RWPE1 (cell line): ENCODE measurements around the gene CCNF.

ENCODE experiments used
- CTCF ChIA-PET: fragments of 350-600 bp; sonication (Branson Sonifier 250); formaldehyde crosslinking; extraction: SDS; loops from one replicate; lab custom pipeline; 2021; lab: Yijun Ruan, JAX
- POLR2A ChIA-PET: fragments of 400-600 bp; formaldehyde crosslinking; extraction: SDS; loops from one replicate; lab custom pipeline; 2020; ENCODE audit warnings: antibody characterized with exemption; ENCODE audit not compliant: low non-redundant PET; lab: Yijun Ruan, JAX
- DNase-seq: peaks from one replicate; pipeline ENCODE4 v3.0.0; 2012; ENCODE audit warnings: low spot score
- H3K27ac ChIP-seq: fragments of 450-650 bp; 2 replicates; pipeline ENCODE4 v1.5.1; 2017
- CTCF ChIP-seq: fragments of 450-650 bp; conservative IDR thresholded peaks from 2 replicates; pipeline ENCODE4 v1.5.1; 2017; ENCODE audit warnings: low read depth, mild to moderate bottlenecking

CCNF gene

DNA sequence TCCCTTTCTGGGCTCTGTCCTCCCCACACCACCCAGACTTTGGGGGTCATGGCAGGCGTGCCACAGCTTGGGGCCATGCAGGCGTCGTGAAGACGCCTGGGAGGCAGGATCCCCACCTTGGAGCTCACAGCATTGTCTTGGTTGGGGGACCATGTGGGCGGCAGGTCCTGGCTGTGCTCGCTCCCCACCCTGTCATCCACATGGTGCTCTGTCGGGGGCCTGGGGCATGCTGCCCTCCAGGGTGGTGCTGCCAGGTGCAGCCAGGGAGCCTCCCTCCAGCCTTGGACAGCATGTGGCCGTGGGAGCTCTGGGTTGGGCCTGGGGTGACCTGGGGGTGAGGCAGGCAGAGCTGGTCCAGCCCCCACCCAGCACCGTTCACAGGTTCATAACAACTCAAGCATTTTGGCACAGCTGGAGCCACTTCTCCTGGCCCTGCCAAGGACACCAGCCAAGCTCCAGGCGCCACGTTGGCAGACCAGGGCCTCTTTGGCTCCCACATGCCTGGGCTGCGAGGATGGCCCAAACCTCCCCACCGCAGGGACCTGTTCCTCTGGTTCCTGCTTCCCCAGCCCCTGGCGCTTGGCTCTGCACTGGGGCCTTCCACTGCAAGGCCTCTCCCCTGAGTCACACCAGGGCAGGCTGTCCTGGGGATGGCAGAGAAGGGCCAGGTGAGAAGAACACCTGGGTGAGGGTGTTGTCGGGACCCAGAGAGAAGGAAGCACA, 69.4 kb downstream of the CCNF start:
- ChIA-PET CTCF (interaction anchor here (1.0 kb wide), 1 partner anchor 304 kb away, joined by 3 read pairs; no protein-coding TSS in a partner anchor), POLR2A (interaction anchor here (0.8 kb wide), 1 partner anchor 69 kb away, joined by 4 read pairs; the partner anchor contains the start of gene CCNF)
- DNase-seq, result no peak
- TF ChIP-seq CTCF, result no peak
- H3K27ac ChIP-seq, result peak overlapping the region; percentile 63; the same call in 1 of the 2 replicates

GRCh38 chr16:2499454-2499853, 70.2 kb downstream of the CCNF start:
- ChIA-PET POLR2A (no interaction called here), CTCF (interaction anchor here (1.0 to 2.5 kb wide), 2 partner anchors 70 to 305 kb away, joined by 3 to 14 read pairs; partner anchors contain the start of gene CCNF)
- TF ChIP-seq CTCF, result no peak
- DNase-seq, result no peak
- 0 out of 2 replicates have a peak overlapping the region, but pooled peaks have one; percentile 63 for H3K27ac ChIP-seq

- CTCF ChIA-PET, result interaction anchor here (0.6 to 2.5 kb wide), 6 partner anchors 16 to 190 kb away, joined by 3 to 14 read pairs (median 7); partner anchors contain the start of genes CCNF and TBC1D24
- no peak for TF ChIP-seq CTCF
- no peak for DNase-seq
- POLR2A ChIA-PET, result no interaction called here
- no peak overlapping the region for H3K27ac ChIP-seq
Observed at GRCh38 chr16:2499890-2500429, 70.7 kb downstream of the CCNF start.

- ChIA-PET POLR2A (no interaction called here), CTCF (interaction anchor here (0.6 to 2.5 kb wide), 17 partner anchors 12 to 306 kb away, joined by 3 to 14 read pairs (median 5); partner anchors contain the start of genes ATP6V0C, CCNF, NTN3 and TBC1D24)
- DNase-seq, result no peak
- TF ChIP-seq CTCF, result no peak
- H3K27ac ChIP-seq, result 0 out of 2 replicates have a peak overlapping the region, but pooled peaks have one; percentile 10
Observed at GRCh38 chr16:2500430-2500917, 71.2 kb downstream of the CCNF start.

DNA sequence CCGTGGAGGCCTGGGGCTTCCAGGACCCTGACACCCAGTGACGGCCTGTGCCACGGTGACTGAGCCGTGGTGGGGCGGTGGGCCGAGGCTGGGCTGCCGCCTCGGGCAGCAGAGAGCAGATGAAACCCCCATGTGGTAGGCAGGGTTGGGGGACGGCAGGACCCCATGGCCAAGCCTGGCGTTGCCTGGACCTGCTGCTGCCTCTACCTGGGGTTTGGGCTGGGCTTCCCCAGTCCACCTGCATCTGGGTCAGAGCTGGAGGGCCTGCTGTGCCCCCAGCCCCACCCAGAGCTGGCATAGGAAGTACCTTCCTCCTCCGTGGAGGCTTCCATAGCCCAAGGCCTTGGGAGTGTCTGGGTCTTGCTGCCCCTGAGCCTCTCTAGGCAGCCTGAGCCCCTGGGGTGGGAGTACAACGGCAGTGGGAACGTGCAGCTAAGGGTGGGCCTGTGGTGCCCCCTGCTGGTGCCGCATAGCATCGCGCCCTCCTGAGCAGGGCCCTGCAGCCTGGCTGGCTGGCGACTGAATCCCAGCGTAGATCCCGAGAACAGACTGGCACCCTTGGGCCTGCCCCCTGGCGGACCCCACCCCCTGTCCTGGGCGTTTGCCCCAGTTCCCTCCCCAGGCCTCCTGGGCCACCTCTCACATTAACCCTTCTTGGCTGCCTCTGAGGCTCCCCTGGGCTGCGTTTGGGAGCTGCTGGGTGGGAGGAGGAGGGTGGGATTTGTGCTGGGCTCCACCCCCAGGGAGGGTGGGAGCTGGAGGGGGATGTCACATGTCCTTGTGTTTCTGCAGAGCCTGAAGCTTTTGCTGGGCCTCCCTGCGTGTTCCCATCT, 71.9 kb downstream of the CCNF start:
- POLR2A ChIA-PET, result no interaction called here
- CTCF ChIA-PET, result interaction anchor here (0.6 to 2.5 kb wide), 25 partner anchors 11 to 1616 kb away, joined by 3 to 14 read pairs (median 4); partner anchors contain the start of genes ATP6V0C, CASKIN1, CCNF and NTN3

More for the DNA sequence above, 71.9 kb downstream of the CCNF start:
- peak; percentile 55 for DNase-seq
- peak overlapping the region; percentile 10; the same call in 1 of the 2 replicates for H3K27ac ChIP-seq
- peak; percentile 91 for TF ChIP-seq CTCF
